Measurements from ENCODE around the gene MYL12A. TPM values are rescaled to one million over a fixed set of nuclear protein-coding genes. Genes with fewer than 3 reads are reported as not detected.

Gene MYL12A
- total and polyA plus RNA-seq, 4 donors, result 93.7 to 399 (median 158) TPM

GRCh38 chr18:3251249-3251962, 3.8 kb downstream of the MYL12A start:
- WGBS (ENCODE audit: insufficient coverage), result 100% methylated on average over 1 of the region's 8 CpGs
- Histone ChIP-seq H3K4me1 (ENCODE audit: control insufficient read depth, insufficient read depth, low read length) (peaks cover 14% of the 10 kb centered on the region), H3K36me3 (ENCODE audit: control insufficient read depth, insufficient read depth, low read length) (peaks cover 5% of the 10 kb centered on the region), H3K27me3 (ENCODE audit: control insufficient read depth, insufficient read depth, low read length) (no peaks in the 10 kb centered on the region), H3K9me3 (ENCODE audit: control insufficient read depth, insufficient read depth, low read length) (no peaks in the 10 kb centered on the region), H3K4me3 (ENCODE audit: low read depth, low read length) (no peak overlapping the region), H3K27ac (ENCODE audit: low read depth, low read length) (no peak overlapping the region)
- no peak for DNase-seq (ENCODE audit: low read depth in 4 of 6, low spot score in 6 of 6)

- H3K9me3 ChIP-seq (ENCODE audit: control insufficient read depth, insufficient read depth, low read length), result no peaks in the 10 kb centered on the region
- H3K27ac ChIP-seq (ENCODE audit: low read depth, low read length), result no peak overlapping the region
- no peak overlapping the region for H3K4me3 ChIP-seq (ENCODE audit: low read depth, low read length)
Measured at GRCh38 chr18:3251963-3252277, 4.3 kb downstream of the MYL12A start.

GRCh38 chr18:3252843-3253242, 5.2 kb downstream of the MYL12A start:
- Histone ChIP-seq H3K4me1 (ENCODE audit: control insufficient read depth, insufficient read depth, low read length) (peaks cover 4% of the 10 kb centered on the region), H3K27ac (ENCODE audit: low read depth, low read length) (no peak overlapping the region), H3K27me3 (ENCODE audit: control insufficient read depth, insufficient read depth, low read length) (no peaks in the 10 kb centered on the region), H3K4me3 (ENCODE audit: low read depth, low read length) (no peak overlapping the region), H3K9me3 (ENCODE audit: control insufficient read depth, insufficient read depth, low read length) (no peaks in the 10 kb centered on the region), H3K36me3 (ENCODE audit: control insufficient read depth, insufficient read depth, low read length) (peaks cover 8% of the 10 kb centered on the region)
- WGBS (ENCODE audit: insufficient coverage), result no CpG with 5 or more reads among the region's 1 CpG
- no peak for DNase-seq (ENCODE audit: low read depth in 4 of 6, low spot score in 6 of 6)

More at GRCh38 chr18:3251963-3252277, 4.3 kb downstream of the MYL12A start:
- Histone ChIP-seq H3K27me3 (ENCODE audit: control insufficient read depth, insufficient read depth, low read length) (no peaks in the 10 kb centered on the region), H3K36me3 (ENCODE audit: control insufficient read depth, insufficient read depth, low read length) (peaks cover 6% of the 10 kb centered on the region), H3K4me1 (ENCODE audit: control insufficient read depth, insufficient read depth, low read length) (peaks cover 9% of the 10 kb centered on the region)
- DNase-seq (ENCODE audit: low read depth in 4 of 6, low spot score in 6 of 6), result no peak
- 100% methylated on average over 1 of the region's 3 CpGs for WGBS (ENCODE audit: insufficient coverage)

GRCh38 chr18:3254725-3255124, 7.1 kb downstream of the MYL12A start:
- H3K4me3 ChIP-seq (ENCODE audit: low read depth, low read length), result no peak overlapping the region
- H3K27ac ChIP-seq (ENCODE audit: low read depth, low read length), result no peak overlapping the region
- no peak for DNase-seq (ENCODE audit: low read depth in 4 of 6, low spot score in 6 of 6)
- H3K27me3 ChIP-seq (ENCODE audit: control insufficient read depth, insufficient read depth, low read length), result no peaks in the 10 kb centered on the region
- H3K9me3 ChIP-seq (ENCODE audit: control insufficient read depth, insufficient read depth, low read length), result no peaks in the 10 kb centered on the region
- no peaks in the 10 kb centered on the region for H3K4me1 ChIP-seq (ENCODE audit: control insufficient read depth, insufficient read depth, low read length)
- H3K36me3 ChIP-seq (ENCODE audit: control insufficient read depth, insufficient read depth, low read length), result peaks cover 9% of the 10 kb centered on the region
- WGBS (ENCODE audit: insufficient coverage), result 100% methylated on average over 3 of the region's 4 CpGs

GRCh38 chr18:3255611-3256165, 8.1 kb downstream of the MYL12A start:
- no peaks in the 10 kb centered on the region for H3K9me3 ChIP-seq (ENCODE audit: control insufficient read depth, insufficient read depth, low read length)
- H3K27me3 ChIP-seq (ENCODE audit: control insufficient read depth, insufficient read depth, low read length), result no peaks in the 10 kb centered on the region
- H3K4me1 ChIP-seq (ENCODE audit: control insufficient read depth, insufficient read depth, low read length), result no peaks in the 10 kb centered on the region
- peaks cover 9% of the 10 kb centered on the region for H3K36me3 ChIP-seq (ENCODE audit: control insufficient read depth, insufficient read depth, low read length)
- no peak overlapping the region for H3K4me3 ChIP-seq (ENCODE audit: low read depth, low read length)
- WGBS (ENCODE audit: insufficient coverage), result no CpG with 5 or more reads among the region's 5 CpGs
- H3K27ac ChIP-seq (ENCODE audit: low read depth, low read length), result no peak overlapping the region
- no peak for DNase-seq (ENCODE audit: low read depth in 4 of 6, low spot score in 6 of 6)

GRCh38 chr18:3256693-3257626, 9.4 kb downstream of the MYL12A start:
- Histone ChIP-seq H3K9me3 (ENCODE audit: control insufficient read depth, insufficient read depth, low read length) (no peaks in the 10 kb centered on the region), H3K36me3 (ENCODE audit: control insufficient read depth, insufficient read depth, low read length) (peaks cover 9% of the 10 kb centered on the region), H3K27ac (ENCODE audit: low read depth, low read length) (peak overlapping the region; percentile 59), H3K27me3 (ENCODE audit: control insufficient read depth, insufficient read depth, low read length) (no peaks in the 10 kb centered on the region), H3K4me1 (ENCODE audit: control insufficient read depth, insufficient read depth, low read length) (no peaks in the 10 kb centered on the region), H3K4me3 (ENCODE audit: low read depth, low read length) (no peak overlapping the region)
- 63% methylated on average over 2 of the region's 5 CpGs for WGBS (ENCODE audit: insufficient coverage)
- no peak for DNase-seq (ENCODE audit: low read depth in 4 of 6, low spot score in 6 of 6)

- no peak for DNase-seq (ENCODE audit: low read depth in 4 of 6, low spot score in 6 of 6)
- Histone ChIP-seq H3K27ac (ENCODE audit: low read depth, low read length) (peak overlapping the region; percentile 59), H3K27me3 (ENCODE audit: control insufficient read depth, insufficient read depth, low read length) (no peaks in the 10 kb centered on the region), H3K36me3 (ENCODE audit: control insufficient read depth, insufficient read depth, low read length) (peaks cover 9% of the 10 kb centered on the region), H3K4me3 (ENCODE audit: low read depth, low read length) (no peak overlapping the region), H3K9me3 (ENCODE audit: control insufficient read depth, insufficient read depth, low read length) (no peaks in the 10 kb centered on the region), H3K4me1 (ENCODE audit: control insufficient read depth, insufficient read depth, low read length) (no peaks in the 10 kb centered on the region)
- 92% methylated on average over 2 of the region's 2 CpGs for WGBS (ENCODE audit: insufficient coverage)
Measured at GRCh38 chr18:3257627-3258120, 10.1 kb downstream of the MYL12A start.

- DNase-seq (ENCODE audit: low read depth in 4 of 6, low spot score in 6 of 6), result no peak
- Histone ChIP-seq H3K4me3 (ENCODE audit: low read depth, low read length) (peak overlapping the region; percentile 92), H3K27me3 (ENCODE audit: control insufficient read depth, insufficient read depth, low read length) (no peaks in the 10 kb centered on the region), H3K9me3 (ENCODE audit: control insufficient read depth, insufficient read depth, low read length) (no peaks in the 10 kb centered on the region), H3K4me1 (ENCODE audit: control insufficient read depth, insufficient read depth, low read length) (no peaks in the 10 kb centered on the region), H3K27ac (ENCODE audit: low read depth, low read length) (peak overlapping the region; percentile 93), H3K36me3 (ENCODE audit: control insufficient read depth, insufficient read depth, low read length) (peaks cover 7% of the 10 kb centered on the region)
- WGBS (ENCODE audit: insufficient coverage), result no CpG with 5 or more reads among the region's 5 CpGs
Measured at GRCh38 chr18:3260995-3261372, 13.4 kb downstream of the MYL12A start.

GRCh38 chr18:3261373-3262233, 14.0 kb downstream of the MYL12A start, which contains the start of gene MYL12B:
MYL12B (plus strand) TSS chr18:3262133; CDS start chr18:3272899, 10,766 bp downstream.
- no peaks in the 10 kb centered on the region for H3K27me3 ChIP-seq (ENCODE audit: control insufficient read depth, insufficient read depth, low read length)
- H3K4me3 ChIP-seq (ENCODE audit: low read depth, low read length), result peak within 1 kb of the TSS; percentile 92
- no peaks in the 10 kb centered on the region for H3K4me1 ChIP-seq (ENCODE audit: control insufficient read depth, insufficient read depth, low read length)
- peak in 4 of 6 donors; percentile 65 to 93 (median 82) for DNase-seq (ENCODE audit: low read depth in 4 of 6, low spot score in 6 of 6)
- no peaks in the 10 kb centered on the region for H3K9me3 ChIP-seq (ENCODE audit: control insufficient read depth, insufficient read depth, low read length)
- under 1% methylated on average over 79 of the region's 84 CpGs for WGBS (ENCODE audit: insufficient coverage)
- peak within 1 kb of the TSS; percentile 93 for H3K27ac ChIP-seq (ENCODE audit: low read depth, low read length)
- peaks cover 7% of the 10 kb centered on the region for H3K36me3 ChIP-seq (ENCODE audit: control insufficient read depth, insufficient read depth, low read length)

Measured in spinal cord (tissue), 10 donors.